Liver (tissue), 9 donors: ENCODE measurements around the gene PTPRN2. TPM values are rescaled to one million over a fixed set of nuclear protein-coding genes. Genes with fewer than 3 reads are reported as not detected.

Experiments used
- DNase-seq: peaks from one replicate; pipeline ENCODE4 v3.0.0-alpha.2; 2017; ENCODE audit warnings: low spot score
- H3K27ac ChIP-seq, 2 donors: one replicate each; pipeline ENCODE4 v1.7.0; 2013; ENCODE audit warnings: inconsistent platforms in 2 of 2, low read length in 2 of 2, control low read depth in 1 of 2, low read depth in 1 of 2, mild to moderate bottlenecking in 1 of 2
- H3K27me3 ChIP-seq, 4 donors: one replicate each; pipeline versions ENCODE4 v1.6.1 to v1.7.0; 2013; ENCODE audit warnings: low read length in 3 of 4, inconsistent platforms in 1 of 4, mild to moderate bottlenecking in 1 of 4, moderate library complexity in 1 of 4; ENCODE audit not compliant: control insufficient read depth in 4 of 4, insufficient read depth in 4 of 4
- H3K36me3 ChIP-seq, 4 donors: one replicate each; pipeline versions ENCODE4 v1.6.1 to v1.7.0; 2013; ENCODE audit warnings: low read length in 3 of 4, mild to moderate bottlenecking in 3 of 4, low read depth in 1 of 4, moderate library complexity in 1 of 4; ENCODE audit not compliant: control insufficient read depth in 4 of 4, insufficient read depth in 3 of 4
- H3K4me1 ChIP-seq, 4 donors: one replicate each; pipeline versions ENCODE4 v1.6.1 to v1.7.0; 2013; ENCODE audit warnings: low read length in 3 of 4, mild to moderate bottlenecking in 3 of 4, moderate library complexity in 1 of 4; ENCODE audit not compliant: control insufficient read depth in 4 of 4, insufficient read depth in 4 of 4
- H3K4me3 ChIP-seq, 3 donors: one replicate each; pipeline versions ENCODE4 v1.6.1 to v1.7.0; 2013; ENCODE audit warnings: low read length in 3 of 3, control low read depth in 1 of 3, low read depth in 1 of 3, mild to moderate bottlenecking in 1 of 3
- H3K9ac ChIP-seq, 2 donors: one replicate each; pipeline ENCODE4 v1.7.0; 2013; ENCODE audit warnings: low read length in 2 of 2, mild to moderate bottlenecking in 2 of 2, moderate library complexity in 2 of 2, control low read depth in 1 of 2, low read depth in 1 of 2
- H3K9me3 ChIP-seq, 4 donors: one replicate each; pipeline versions ENCODE4 v1.6.1 to v1.7.0; 2013; ENCODE audit warnings: low read length in 3 of 4; ENCODE audit not compliant: control insufficient read depth in 4 of 4
- ATF3 ChIP-seq: IDR thresholded peaks from 2 replicates; pipeline ENCODE4 v1.6.1; 2016; ENCODE audit warnings: antibody characterized with exemption
- CTCF ChIP-seq: fragments of 150-350 bp; IDR thresholded peaks from 2 replicates; pipeline ENCODE4 v1.5.1; 2017; ENCODE audit warnings: improper control_type of control experiment, low read depth, low read length; ENCODE audit not compliant: missing input control
- FOXA1 ChIP-seq: IDR thresholded peaks from 2 replicates; pipeline ENCODE4 v1.6.1; 2016; ENCODE audit warnings: antibody characterized with exemption
- FOXA2 ChIP-seq: IDR thresholded peaks from 2 replicates; pipeline ENCODE4 v1.6.1; 2016; ENCODE audit warnings: antibody characterized with exemption
- HNF4G ChIP-seq: IDR thresholded peaks from 2 replicates; pipeline ENCODE4 v1.6.1; 2016; ENCODE audit warnings: antibody characterized with exemption
- JUND ChIP-seq, 2 donors: IDR thresholded peaks; 2 replicates each; pipeline ENCODE4 v1.6.1; 2016; ENCODE audit warnings: antibody characterized with exemption in 2 of 2
- MAX ChIP-seq: IDR thresholded peaks from 2 replicates; pipeline ENCODE4 v1.6.1; 2016; ENCODE audit warnings: antibody characterized with exemption
- NR2F2 ChIP-seq: IDR thresholded peaks from 2 replicates; pipeline ENCODE4 v1.6.1; 2016; ENCODE audit warnings: antibody characterized with exemption
- RAD21 ChIP-seq, 2 donors: IDR thresholded peaks; 2 replicates each; pipeline ENCODE4 v1.6.1; 2016; ENCODE audit warnings: antibody characterized with exemption in 2 of 2, mild to moderate bottlenecking in 2 of 2
- REST ChIP-seq: IDR thresholded peaks from 2 replicates; pipeline ENCODE4 v1.6.1; 2016; ENCODE audit warnings: antibody characterized with exemption, mild to moderate bottlenecking
- RXRA ChIP-seq, 2 donors: IDR thresholded peaks; 2 replicates each; pipeline ENCODE4 v1.6.1; 2017 to 2018; ENCODE audit warnings: antibody characterized with exemption in 2 of 2, mild to moderate bottlenecking in 1 of 2
- SP1 ChIP-seq: IDR thresholded peaks from 2 replicates; pipeline ENCODE4 v1.6.1; 2018; ENCODE audit warnings: antibody characterized with exemption, mild to moderate bottlenecking
- TAF1 ChIP-seq: conservative IDR thresholded peaks from 2 replicates; pipeline ENCODE4 v1.6.1; 2016; ENCODE audit warnings: antibody characterized with exemption, mild to moderate bottlenecking
- YY1 ChIP-seq: IDR thresholded peaks from 2 replicates; pipeline ENCODE4 v1.6.1; 2016; ENCODE audit warnings: antibody characterized with exemption, mild to moderate bottlenecking
- ZBTB33 ChIP-seq: IDR thresholded peaks from 2 replicates; pipeline ENCODE4 v1.6.1; 2016; ENCODE audit warnings: antibody characterized with exemption
- WGBS: extraction: QIAGEN DNeasy Blood & Tissue Kit; methylation state at CpG from one replicate; pipeline ENCODE4 v1.1.7; 2013; 5-methylcytosine and 5-hydroxymethylcytosine counted together
- polyA plus RNA-seq, 2 donors: library from polyadenylated mRNA; stranded (reverse) in 1 of 2; unstranded in 1 of 2; fragments of 200-250 nt in 1 of 2; fragments of >200 nt in 1 of 2; fragmentation: Nextera tagmentation in 1 of 2; extraction: Ambion mirVana in 1 of 2; gene quantifications; one replicate each; pipeline versions ENCODE4 v1.2.1 to v1.2.3, GENCODE V29; 2013 to 2015
- total RNA-seq, 2 donors: library from RNA; depleted of rRNA; stranded (reverse); fragments of >200 nt; gene quantifications; one replicate each; pipeline ENCODE4 v1.2.3, GENCODE V29; 2014
- donor health status: healthy.
- donor health status: healthy.
- donor health status: healthy.
- donor health status: healthy.
- donor health status: healthy.

The PTPRN2 gene
- total and polyA plus RNA-seq, 4 donors = 0.75 to 1.9 (median 1.1) TPM

GRCh38 chr7:157577061-157577460 is 1010.6 kb downstream of the PTPRN2 start:
- no peak overlapping the region for H3K9ac ChIP-seq
- WGBS = 77% methylated on average over 14 of the region's 14 CpGs
- H3K4me3 ChIP-seq = no peak overlapping the region
- TF ChIP-seq TAF1 (no peak), JUND (IDR thresholded peaks at IDR 0.05) (no peak), RXRA (IDR thresholded peaks at IDR 0.05) (no peak), CTCF (no peak), FOXA1 (no peak), ZBTB33 (no peak), RAD21 (IDR thresholded peaks at IDR 0.05) (no peak), REST (no peak), FOXA2 (no peak)
- H3K36me3 ChIP-seq = no peaks in the 10 kb centered on the region
- no peaks in the 10 kb centered on the region for H3K4me1 ChIP-seq
- H3K9me3 ChIP-seq = no peaks in the 10 kb centered on the region
- DNase-seq = no peak
- H3K27me3 ChIP-seq = peaks cover 0 to 10% (median 0%) of the 10 kb centered on the region in 4 donors
- no peak overlapping the region for H3K27ac ChIP-seq

- 44% methylated on average over 36 of the region's 36 CpGs for WGBS
- DNase-seq = no peak
- H3K27me3 ChIP-seq = peaks cover 0 to 10% (median 0%) of the 10 kb centered on the region in 4 donors
- no peaks in the 10 kb centered on the region for H3K9me3 ChIP-seq
- H3K4me3 ChIP-seq = no peak overlapping the region
- H3K27ac ChIP-seq = no peak overlapping the region
- no peaks in the 10 kb centered on the region for H3K4me1 ChIP-seq
- no peaks in the 10 kb centered on the region for H3K36me3 ChIP-seq
- no peak overlapping the region for H3K9ac ChIP-seq
- TF ChIP-seq FOXA2 = no peak
- TF ChIP-seq TAF1 = no peak
- TF ChIP-seq HNF4G = no peak
- no peak for TF ChIP-seq CTCF
- no peak for TF ChIP-seq NR2F2
- TF ChIP-seq YY1 = no peak
- TF ChIP-seq RXRA (IDR thresholded peaks at IDR 0.05) = no peak
- no peak for TF ChIP-seq REST
- no peak for TF ChIP-seq RAD21 (IDR thresholded peaks at IDR 0.05)
- no peak for TF ChIP-seq SP1
- no peak for TF ChIP-seq ZBTB33
- no peak for TF ChIP-seq FOXA1
- no peak for TF ChIP-seq ATF3
- no peak for TF ChIP-seq JUND (IDR thresholded peaks at IDR 0.05)
- TF ChIP-seq MAX = no peak
These were observed 1011.2 kb downstream of the PTPRN2 start for GRCh38 chr7:157576415-157576814.
